ENCODE results near the gene RNASEL. TPM values are rescaled to one million over a fixed set of nuclear protein-coding genes. Genes with fewer than 3 reads are reported as not detected.
A peak's percentile ranks its signal among the peaks of the same experiment; 100 is the strongest.

RNASEL gene, protein sequence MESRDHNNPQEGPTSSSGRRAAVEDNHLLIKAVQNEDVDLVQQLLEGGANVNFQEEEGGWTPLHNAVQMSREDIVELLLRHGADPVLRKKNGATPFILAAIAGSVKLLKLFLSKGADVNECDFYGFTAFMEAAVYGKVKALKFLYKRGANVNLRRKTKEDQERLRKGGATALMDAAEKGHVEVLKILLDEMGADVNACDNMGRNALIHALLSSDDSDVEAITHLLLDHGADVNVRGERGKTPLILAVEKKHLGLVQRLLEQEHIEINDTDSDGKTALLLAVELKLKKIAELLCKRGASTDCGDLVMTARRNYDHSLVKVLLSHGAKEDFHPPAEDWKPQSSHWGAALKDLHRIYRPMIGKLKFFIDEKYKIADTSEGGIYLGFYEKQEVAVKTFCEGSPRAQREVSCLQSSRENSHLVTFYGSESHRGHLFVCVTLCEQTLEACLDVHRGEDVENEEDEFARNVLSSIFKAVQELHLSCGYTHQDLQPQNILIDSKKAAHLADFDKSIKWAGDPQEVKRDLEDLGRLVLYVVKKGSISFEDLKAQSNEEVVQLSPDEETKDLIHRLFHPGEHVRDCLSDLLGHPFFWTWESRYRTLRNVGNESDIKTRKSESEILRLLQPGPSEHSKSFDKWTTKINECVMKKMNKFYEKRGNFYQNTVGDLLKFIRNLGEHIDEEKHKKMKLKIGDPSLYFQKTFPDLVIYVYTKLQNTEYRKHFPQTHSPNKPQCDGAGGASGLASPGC
- total RNA-seq (2011; cell fraction: chromatin; rRNA removed; ENCODE audit: low replicate concordance) = 7.7 and 12.7 TPM in 2 replicates
- total RNA-seq (2011; cell fraction: nucleolus; rRNA removed) = 5.3 and 5.8 TPM in 2 replicates
- total RNA-seq (2011; cell fraction: nucleoplasm; rRNA removed) = 10.9 and 15.1 TPM in 2 replicates
- total RNA-seq (2014; rRNA removed) (5.4 and 6.2 TPM in 2 replicates), total RNA-seq (2014; rRNA removed; fragmentation: Illumina TruSeq; extraction: Trizol) (8.6 and 8.7 TPM in 2 replicates), total RNA-seq (2015; rRNA removed; fragmentation: Illumina TruSeq; extraction: Trizol) (8.4 and 9.1 TPM in 2 replicates), total RNA-seq (2021) (5.4 and 5.7 TPM in 2 replicates), polyA plus RNA-seq (2011; rRNA removed) (4.2 and 8.6 TPM in 2 replicates), polyA plus RNA-seq (2014; fragmentation: Illumina TruSeq; extraction: Trizol) (6.2 and 7.2 TPM in 2 replicates), polyA plus RNA-seq (2014; fragmentation: Nextera tagmentation; extraction: Ambion mirVana) (10 to 100 TPM in 1 of 2 experiments, 1 to 10 TPM in 1; 4.3 to 11.1 TPM), polyA plus RNA-seq (2014; rRNA removed) (5.1 and 5.6 TPM in 2 replicates), polyA minus RNA-seq (2011; rRNA and poly(A)+ RNA removed) (8.0 and 12.0 TPM in 2 replicates), Bru-seq, nascent RNA (percentile 63 among the genes with signal in this experiment), BruChase-seq, experiment 1, labeled RNA remaining after a 2-hour chase (percentile 60 among the genes with signal in this experiment), BruChase-seq, experiment 2, labeled RNA remaining after a 6-hour chase (percentile 65 among the genes with signal in this experiment)
- polyA plus RNA-seq (2011; cell fraction: cytosol; rRNA removed) = 2.0 and 2.2 TPM in 2 replicates
- 5.7 and 8.2 TPM in 2 replicates for polyA plus RNA-seq (2011; cell fraction: nucleus; rRNA removed)
- polyA plus RNA-seq (2012) = 6.4 and 9.3 TPM in 2 replicates
- 1.3 and 3.3 TPM in 2 replicates for polyA minus RNA-seq (2011; cell fraction: cytosol; rRNA and poly(A)+ RNA removed)
- 4.3 and 5.2 TPM in 2 replicates for polyA minus RNA-seq (2011; cell fraction: nucleus; rRNA and poly(A)+ RNA removed)
- long read RNA-seq, experiment 1, full-length matches to known transcripts = 11 of 47 reads
- long read RNA-seq, experiment 1, partial matches to known transcripts = 29 of 47 reads
- long read RNA-seq, experiment 1, other reads (novel, unspliced or antisense) = 7 of 47 reads
- long read RNA-seq, experiment 2, full-length matches to known transcripts = 1 of 4 reads
- long read RNA-seq, experiment 2, partial matches to known transcripts = 1 of 4 reads
- long read RNA-seq, experiment 2, other reads (novel, unspliced or antisense) = 2 of 4 reads
- long read RNA-seq, experiment 3, partial matches to known transcripts = 9 of 9 reads
- long read RNA-seq, experiment 3, other reads (novel, unspliced or antisense) = 0 of 9 reads

DNA sequence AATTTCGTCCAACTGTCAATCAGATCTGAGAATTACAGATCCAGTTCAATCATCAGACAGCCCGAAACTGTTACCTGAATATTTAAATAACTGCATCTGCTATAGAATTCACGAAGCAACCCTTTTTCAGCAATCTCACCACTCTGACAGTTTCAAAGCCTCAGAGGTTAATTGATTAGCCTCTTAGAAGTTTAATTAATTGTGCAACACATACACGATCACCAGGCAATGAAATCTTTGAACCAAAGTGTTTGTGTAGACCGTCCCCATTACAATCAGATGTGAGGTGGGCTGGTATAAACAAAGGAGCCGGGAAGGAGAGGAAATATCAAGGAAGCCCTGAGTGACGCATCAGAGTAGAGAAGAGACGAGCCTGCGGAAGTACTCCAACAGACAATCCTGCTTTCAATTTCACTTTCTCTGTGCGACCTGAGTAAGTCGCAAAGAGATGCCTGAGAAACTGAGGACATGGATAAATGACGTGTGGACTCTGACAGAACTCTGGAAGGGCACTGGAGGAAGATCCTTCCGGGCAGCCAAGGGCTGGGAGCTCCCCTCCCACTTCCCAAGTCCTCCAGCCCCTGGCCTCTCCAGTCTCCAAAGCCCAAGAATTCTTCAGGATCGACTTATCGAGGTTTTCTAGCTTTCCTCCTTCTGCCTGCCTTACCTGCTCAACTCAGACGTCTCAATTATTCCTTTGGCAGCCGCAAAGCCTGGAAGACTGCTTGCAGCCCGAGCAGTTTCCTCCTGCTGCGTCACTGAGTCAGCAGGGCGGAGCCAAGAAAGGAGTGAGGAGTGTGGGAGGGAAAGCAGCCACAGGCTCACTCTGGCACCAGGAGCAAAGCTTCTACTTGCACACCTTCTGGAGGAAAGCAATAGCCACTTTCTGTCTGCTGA is at the start of gene RNASEL:
RNASEL (minus strand) TSS at position 757 of the 897 bp plus-strand sequence. CDS start 2,450 bp downstream, outside the sequence.
- intact Hi-C loops (cut with micrococcal nuclease) = loop anchor here (10.0 kb wide), 1 partner anchor 284 kb away; no protein-coding TSS in a partner anchor
- TSS peak; percentile 73 for BruUV-seq (replicated peaks)
- ChIA-PET POLR2A (interaction anchor here (0.5 to 2.0 kb wide), 13 partner anchors 8 to 1298 kb away, joined by 3 to 6 read pairs (median 3); no protein-coding TSS in a partner anchor), CTCF (ENCODE audit: low intra/inter-chr PET ratio) (no interaction called here)
- in situ Hi-C loops (cut with MboI) = loop anchor here (10.0 kb wide), 1 partner anchor 284 kb away; no protein-coding TSS in a partner anchor
- Histone ChIP-seq H3K9me3 (replicated peaks; ENCODE audit: control insufficient read depth, insufficient read depth, low read depth, low read length) (no peaks in the 10 kb centered on the region), H3K27me3 (ENCODE audit: control insufficient read depth in 2 of 2, insufficient read depth in 2 of 2, low read length in 2 of 2) (peaks cover 0 to 4% of the 10 kb centered on the region in 2 experiments; a peak in 1 of 5 replicates), H3K27ac (ENCODE audit: extremely low read depth, low read depth, low read length) (peak within 1 kb of the TSS; percentile 83), H3K4me1 (replicated peaks in 1 of 2; ENCODE audit: control insufficient read depth in 2 of 2, insufficient read depth in 2 of 2, low read length in 2 of 2) (peaks cover 0 to 42% of the 10 kb centered on the region in 2 experiments; a peak in 4 of 5 replicates), H3K79me2 (ENCODE audit: control insufficient read depth, insufficient read depth, low read length) (no peaks in the 10 kb centered on the region), H3K9me1 (ENCODE audit: control insufficient read depth, insufficient read depth, low read length) (no peaks in the 10 kb centered on the region), H3K9ac (ENCODE audit: insufficient read depth in 1 of 2, low read depth in 2 of 2, low read length in 2 of 2) (peak within 1 kb of the TSS; percentile 82 to 90), H4K20me1 (replicated peaks; ENCODE audit: control insufficient read depth, insufficient read depth, low read length) (no peaks in the 10 kb centered on the region), H2AFZ (ENCODE audit: low read depth, low read length) (peak within 1 kb of the TSS; percentile 96), H3K4me3 (peak within 1 kb of the TSS; percentile 58), H3K4me2 (ENCODE audit: insufficient read depth, low read length) (peak within 1 kb of the TSS; percentile 90), H3K36me3 (ENCODE audit: control insufficient read depth, insufficient read depth, low read length) (no peaks in the 10 kb centered on the region)
- DNase-seq (ENCODE audit: extremely low read depth in 1 of 4, low spot score in 3 of 4) (peak; percentile 77 to 86 (median 82)), FAIRE-seq (peak; percentile 87), ATAC-seq (peak; percentile 92)
- 2% methylated on average over 20 of the region's 20 CpGs for WGBS (ENCODE audit: insufficient coverage, low coverage, missing lambda C conversion rate)
- TF ChIP-seq, protein P1, sequence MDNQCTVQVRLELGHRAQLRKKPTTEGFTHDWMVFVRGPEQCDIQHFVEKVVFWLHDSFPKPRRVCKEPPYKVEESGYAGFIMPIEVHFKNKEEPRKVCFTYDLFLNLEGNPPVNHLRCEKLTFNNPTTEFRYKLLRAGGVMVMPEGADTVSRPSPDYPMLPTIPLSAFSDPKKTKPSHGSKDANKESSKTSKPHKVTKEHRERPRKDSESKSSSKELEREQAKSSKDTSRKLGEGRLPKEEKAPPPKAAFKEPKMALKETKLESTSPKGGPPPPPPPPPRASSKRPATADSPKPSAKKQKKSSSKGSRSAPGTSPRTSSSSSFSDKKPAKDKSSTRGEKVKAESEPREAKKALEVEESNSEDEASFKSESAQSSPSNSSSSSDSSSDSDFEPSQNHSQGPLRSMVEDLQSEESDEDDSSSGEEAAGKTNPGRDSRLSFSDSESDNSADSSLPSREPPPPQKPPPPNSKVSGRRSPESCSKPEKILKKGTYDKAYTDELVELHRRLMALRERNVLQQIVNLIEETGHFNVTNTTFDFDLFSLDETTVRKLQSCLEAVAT (IDR thresholded peaks at IDR 0.05) = peak in 1 of 2 experiments; percentile 88; a peak in 2 of 4 replicates
- TF ChIP-seq ZNF175 (CRISPR knock-in tag; IDR thresholded peaks at IDR 0.05; ENCODE audit: low read depth) (no peak), GTF2E2 (tag; IDR thresholded peaks at IDR 0.05) (no peak), RBM15 (IDR thresholded peaks at IDR 0.05; ENCODE audit: insufficient read depth, low read length) (no peak), TFAM (CRISPR knock-in tag; conservative IDR thresholded peaks at IDR 0.05) (no peak)

All from K562 (cell line).